HCT116 (cell line): Measurements from ENCODE around the gene FCSK. TPM values are rescaled to one million over a fixed set of nuclear protein-coding genes. Genes with fewer than 3 reads are reported as not detected.

Experiments
- ATAC-seq: fragments of 200-7000 bp; cut with Tn5 transposase; 2 replicates; pipeline ENCODE4 v1.9.1; 2020; ENCODE audit warnings: mild to moderate bottlenecking, moderate library complexity
- BruUV-seq: library from RNA; stranded (reverse); fragments of 400-500 nt; replicated peaks from 2 replicates; lab custom pipeline; 2021; lab: Mats Ljungman, UMichigan
- CTCF ChIA-PET: fragments of 300-600 bp; sonication (Branson Sonifier 250); formaldehyde crosslinking; loops from one replicate; lab custom pipeline; 2021; ENCODE audit warnings: antibody characterized with exemption; lab: Charles Lee
- POLR2A ChIA-PET: fragments of 300-600, 350-600 bp; sonication (Branson Sonifier 250); formaldehyde crosslinking; loops from one replicate; lab custom pipeline; 2021; ENCODE audit warnings: antibody characterized with exemption; lab: Charles Lee
- RAD21 ChIA-PET, 2 experiments: fragments of 300-600 bp; sonication (Branson Sonifier 250); formaldehyde crosslinking; loops; one replicate each; lab custom pipeline; 2023; ENCODE audit warnings: low total read pairs in 2 of 2; ENCODE audit not compliant: uncharacterized antibody in 2 of 2, unreplicated experiment in 2 of 2, low non-redundant PET in 1 of 2; lab: Charles Lee
- DNase-seq: peaks from one replicate; pipeline ENCODE4 v3.0.0-alpha.2; 2010; ENCODE audit warnings: low read depth, low spot score
- H2AFZ ChIP-seq: fragments of 200-600 bp; shearing (Covaris generic), sonication (generic); 2 replicates; pipeline ENCODE4 v1.6.1; 2017; ENCODE audit warnings: low read depth, mixed run types, mixed read lengths, antibody characterized with exemption, low read length; ENCODE audit not compliant: poor library complexity, severe bottlenecking
- H3K27ac ChIP-seq: 2 replicates; pipeline ENCODE4 v1.5.1; 2012; ENCODE audit warnings: low read depth, low read length
- H3K27me3 ChIP-seq: fragments of 200-600 bp; sonication (generic); 2 replicates; pipeline ENCODE4 v1.6.1; 2016; ENCODE audit warnings: mixed run types, low read length, mixed read lengths; ENCODE audit not compliant: insufficient read depth
- H3K36me3 ChIP-seq, 2 experiments: fragments of 200-500 bp in 1 of 2; fragments of 200-600 bp in 1 of 2; sonication (Bioruptor generic) in 1 of 2; sonication (generic) in 1 of 2; 2 replicates each; pipeline versions ENCODE4 v1.5.1 to v1.6.1; 2014 to 2016; ENCODE audit warnings: low read length in 2 of 2, inconsistent platforms in 1 of 2, mixed read lengths in 1 of 2, mixed run types in 1 of 2; ENCODE audit not compliant: insufficient read depth in 2 of 2, control insufficient read depth in 1 of 2
- H3K4me1 ChIP-seq, 2 experiments: fragments of 200-600 bp in 1 of 2; sonication (generic) in 1 of 2; 2 replicates each; pipeline versions ENCODE4 v1.5.1 to v1.6.1; 2012 to 2017; ENCODE audit warnings: low read length in 2 of 2, inconsistent platforms in 1 of 2, mild to moderate bottlenecking in 1 of 2, mixed read lengths in 1 of 2, mixed run types in 1 of 2, moderate library complexity in 1 of 2; ENCODE audit not compliant: insufficient read depth in 2 of 2, control insufficient read depth in 1 of 2
- H3K4me2 ChIP-seq: fragments of 200-600 bp; sonication (generic); 2 replicates; pipeline ENCODE4 v1.6.1; 2017; ENCODE audit warnings: mixed run types, low read length, mixed read lengths
- H3K4me3 ChIP-seq, 2 experiments: fragments of 200-600 bp in 1 of 2; sonication (generic) in 1 of 2; replicated peaks in 1 of 2; 2 replicates each; pipeline ENCODE4 v1.5.1; 2011 to 2016; ENCODE audit warnings: low read length in 2 of 2, control low read depth in 1 of 2, low read depth in 1 of 2, mild to moderate bottlenecking in 1 of 2, mixed read lengths in 1 of 2, mixed run types in 1 of 2
- H3K79me2 ChIP-seq: fragments of 200-600 bp; sonication (generic); 2 replicates; pipeline ENCODE4 v1.6.1; 2017; ENCODE audit warnings: mild to moderate bottlenecking, mixed run types, low read length, moderate library complexity, mixed read lengths; ENCODE audit not compliant: insufficient read depth
- H3K9ac ChIP-seq: fragments of 200-600 bp; sonication (generic); 2 replicates; pipeline ENCODE4 v1.6.1; 2016; ENCODE audit warnings: low read length, mixed read lengths
- H3K9me2 ChIP-seq: fragments of 200-600 bp; sonication (generic), shearing (Covaris generic); 2 replicates; pipeline ENCODE4 v1.6.1; 2017; ENCODE audit warnings: mixed run types, mild to moderate bottlenecking, moderate library complexity; ENCODE audit not compliant: insufficient read depth
- H3K9me3 ChIP-seq, 2 experiments: fragments of 200-500 bp in 1 of 2; fragments of 200-600 bp in 1 of 2; sonication (Bioruptor generic) in 1 of 2; sonication (generic) in 1 of 2; 2 replicates each; pipeline ENCODE4 v1.6.1; 2014 to 2017; ENCODE audit warnings: low read length in 2 of 2, mixed read lengths in 2 of 2, inconsistent platforms in 1 of 2, low read depth in 1 of 2, mild to moderate bottlenecking in 1 of 2, mixed run types in 1 of 2, moderate library complexity in 1 of 2; ENCODE audit not compliant: control insufficient read depth in 1 of 2, insufficient read depth in 1 of 2
- H4K20me1 ChIP-seq: fragments of 200-600 bp; sonication (generic), shearing (Covaris generic); 2 replicates; pipeline ENCODE4 v1.6.1; 2017; ENCODE audit warnings: mixed run types, mild to moderate bottlenecking, moderate library complexity; ENCODE audit not compliant: insufficient read depth
- ZFX ChIP-seq: fragments of 450-650 bp; IDR thresholded peaks from 2 replicates; pipeline ENCODE4 v1.6.1; 2017
- ZNF274 ChIP-seq: fragments of 200-500 bp; sonication (Bioruptor generic); IDR thresholded peaks from 2 replicates; pipeline ENCODE4 v1.6.1; 2014; ENCODE audit warnings: mild to moderate bottlenecking, low read depth, low read length, inconsistent platforms
- intact Hi-C: fragments of 100-400 bp; cut with micrococcal nuclease; formaldehyde crosslinking; loops from 2 replicates; pipeline ENCODE4 v1.10.0; 2022
- total RNA-seq: library from RNA; stranded (reverse); gene quantifications from one replicate; pipeline ENCODE4 v1.2.1, GENCODE V29; 2021; ENCODE audit not compliant: unreplicated experiment
- TF ChIP-seq, protein P1 (sequence below): IDR thresholded peaks from 2 replicates; pipeline ENCODE4 v1.6.1; 2012; ENCODE audit warnings: low read depth
- TF ChIP-seq, protein P2 (sequence below): IDR thresholded peaks from 2 replicates; pipeline ENCODE4 v1.6.1; 2012
- TF ChIP-seq, protein P3 (sequence below): IDR thresholded peaks from 2 replicates; pipeline ENCODE4 v1.6.1; 2011; ENCODE audit warnings: mild to moderate bottlenecking, low read length, moderate library complexity; ENCODE audit not compliant: insufficient replicate concordance; ENCODE audit errors: extremely low read depth

The FCSK gene
- total RNA-seq, 1 experiment from 2014 or later = 17.1 TPM

- TF ChIP-seq, protein P1, sequence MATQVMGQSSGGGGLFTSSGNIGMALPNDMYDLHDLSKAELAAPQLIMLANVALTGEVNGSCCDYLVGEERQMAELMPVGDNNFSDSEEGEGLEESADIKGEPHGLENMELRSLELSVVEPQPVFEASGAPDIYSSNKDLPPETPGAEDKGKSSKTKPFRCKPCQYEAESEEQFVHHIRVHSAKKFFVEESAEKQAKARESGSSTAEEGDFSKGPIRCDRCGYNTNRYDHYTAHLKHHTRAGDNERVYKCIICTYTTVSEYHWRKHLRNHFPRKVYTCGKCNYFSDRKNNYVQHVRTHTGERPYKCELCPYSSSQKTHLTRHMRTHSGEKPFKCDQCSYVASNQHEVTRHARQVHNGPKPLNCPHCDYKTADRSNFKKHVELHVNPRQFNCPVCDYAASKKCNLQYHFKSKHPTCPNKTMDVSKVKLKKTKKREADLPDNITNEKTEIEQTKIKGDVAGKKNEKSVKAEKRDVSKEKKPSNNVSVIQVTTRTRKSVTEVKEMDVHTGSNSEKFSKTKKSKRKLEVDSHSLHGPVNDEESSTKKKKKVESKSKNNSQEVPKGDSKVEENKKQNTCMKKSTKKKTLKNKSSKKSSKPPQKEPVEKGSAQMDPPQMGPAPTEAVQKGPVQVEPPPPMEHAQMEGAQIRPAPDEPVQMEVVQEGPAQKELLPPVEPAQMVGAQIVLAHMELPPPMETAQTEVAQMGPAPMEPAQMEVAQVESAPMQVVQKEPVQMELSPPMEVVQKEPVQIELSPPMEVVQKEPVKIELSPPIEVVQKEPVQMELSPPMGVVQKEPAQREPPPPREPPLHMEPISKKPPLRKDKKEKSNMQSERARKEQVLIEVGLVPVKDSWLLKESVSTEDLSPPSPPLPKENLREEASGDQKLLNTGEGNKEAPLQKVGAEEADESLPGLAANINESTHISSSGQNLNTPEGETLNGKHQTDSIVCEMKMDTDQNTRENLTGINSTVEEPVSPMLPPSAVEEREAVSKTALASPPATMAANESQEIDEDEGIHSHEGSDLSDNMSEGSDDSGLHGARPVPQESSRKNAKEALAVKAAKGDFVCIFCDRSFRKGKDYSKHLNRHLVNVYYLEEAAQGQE = no peak
- no peak for TF ChIP-seq ZFX
- TF ChIP-seq, protein P2, sequence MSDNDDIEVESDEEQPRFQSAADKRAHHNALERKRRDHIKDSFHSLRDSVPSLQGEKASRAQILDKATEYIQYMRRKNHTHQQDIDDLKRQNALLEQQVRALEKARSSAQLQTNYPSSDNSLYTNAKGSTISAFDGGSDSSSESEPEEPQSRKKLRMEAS = no peak
- TF ChIP-seq, protein P3, sequence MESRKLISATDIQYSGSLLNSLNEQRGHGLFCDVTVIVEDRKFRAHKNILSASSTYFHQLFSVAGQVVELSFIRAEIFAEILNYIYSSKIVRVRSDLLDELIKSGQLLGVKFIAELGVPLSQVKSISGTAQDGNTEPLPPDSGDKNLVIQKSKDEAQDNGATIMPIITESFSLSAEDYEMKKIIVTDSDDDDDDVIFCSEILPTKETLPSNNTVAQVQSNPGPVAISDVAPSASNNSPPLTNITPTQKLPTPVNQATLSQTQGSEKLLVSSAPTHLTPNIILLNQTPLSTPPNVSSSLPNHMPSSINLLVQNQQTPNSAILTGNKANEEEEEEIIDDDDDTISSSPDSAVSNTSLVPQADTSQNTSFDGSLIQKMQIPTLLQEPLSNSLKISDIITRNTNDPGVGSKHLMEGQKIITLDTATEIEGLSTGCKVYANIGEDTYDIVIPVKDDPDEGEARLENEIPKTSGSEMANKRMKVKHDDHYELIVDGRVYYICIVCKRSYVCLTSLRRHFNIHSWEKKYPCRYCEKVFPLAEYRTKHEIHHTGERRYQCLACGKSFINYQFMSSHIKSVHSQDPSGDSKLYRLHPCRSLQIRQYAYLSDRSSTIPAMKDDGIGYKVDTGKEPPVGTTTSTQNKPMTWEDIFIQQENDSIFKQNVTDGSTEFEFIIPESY = no peak
Observed at GRCh38 chr16:70511833-70512232, 57.4 kb downstream of the FCSK start (continued).

DNA sequence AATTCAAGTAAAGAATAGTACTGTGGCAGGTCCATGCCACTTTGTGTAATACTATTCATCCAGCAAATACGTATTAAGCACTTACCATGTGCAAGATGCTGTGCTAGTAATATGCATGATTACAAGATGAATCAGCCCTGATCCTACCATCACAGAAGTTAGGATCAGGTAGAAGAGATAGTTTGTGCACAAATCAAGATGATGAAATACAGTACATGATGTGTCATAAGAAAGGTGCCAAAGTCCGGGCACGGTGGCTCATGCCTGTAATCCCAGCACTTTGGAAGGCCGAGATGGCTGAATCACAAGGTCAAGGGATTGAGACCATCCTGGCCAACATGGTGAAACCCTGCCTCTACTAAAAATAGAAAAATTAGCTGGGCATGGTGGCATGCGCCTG is 58.1 kb downstream of the FCSK start:
- peaks cover 33 to 38% of the 10 kb centered on the region in 2 experiments; a peak in 3 of 4 replicates for H3K36me3 ChIP-seq
- ChIA-PET RAD21 (no interaction called here), CTCF (no interaction called here), POLR2A (no interaction called here)
- H3K27me3 ChIP-seq = no peaks in the 10 kb centered on the region
- no peak overlapping the region for H3K4me2 ChIP-seq
- no peaks in the 10 kb centered on the region for H4K20me1 ChIP-seq
- BruUV-seq = no TSS peak
- intact Hi-C loops = no loop called here
- no peaks in the 10 kb centered on the region for H3K4me1 ChIP-seq
- H3K9me2 ChIP-seq = no peaks in the 10 kb centered on the region
- no peaks in the 10 kb centered on the region for H3K9me3 ChIP-seq
- no peak for TF ChIP-seq ZFX
- no peak for TF ChIP-seq ZNF274
- no peak overlapping the region for H3K9ac ChIP-seq
- H3K79me2 ChIP-seq = no peaks in the 10 kb centered on the region
- no peak overlapping the region for H3K27ac ChIP-seq
- H2AFZ ChIP-seq = no peak overlapping the region
- DNase-seq = no peak
- no peak overlapping the region for H3K4me3 ChIP-seq
- ATAC-seq = no peak
